Neural cell (in vitro differentiated cells): ENCODE data around the gene TFEB. TPM values are rescaled to one million over a fixed set of nuclear protein-coding genes. Genes with fewer than 3 reads are reported as not detected.

Experiments used
- H2AFZ ChIP-seq: fragments of 200-600, 300-800 bp; sonication (generic), shearing (Covaris generic); 2 replicates; pipeline ENCODE4 v1.6.0; 2014; ENCODE audit warnings: low read depth, mild to moderate bottlenecking, antibody characterized with exemption, low read length, moderate library complexity
- H3F3A ChIP-seq: fragments of 200-600 bp; shearing (Covaris generic); 2 replicates; pipeline ENCODE4 v1.6.1; 2016; ENCODE audit warnings: mild to moderate bottlenecking, moderate library complexity, mixed read lengths, antibody characterized with exemption, low read length; ENCODE audit not compliant: insufficient read depth, poor library complexity, severe bottlenecking
- H3K27ac ChIP-seq: fragments of 200-600, 300-800 bp; sonication (generic), shearing (Covaris generic); 2 replicates; pipeline ENCODE4 v1.5.1; 2014; ENCODE audit warnings: mild to moderate bottlenecking, low read length, moderate library complexity
- H3K27me3 ChIP-seq: fragments of 300-800, 200-600 bp; sonication (generic), shearing (Covaris generic); 2 replicates; pipeline ENCODE4 v1.6.0; 2014; ENCODE audit warnings: mild to moderate bottlenecking, low read depth, low read length, moderate library complexity; ENCODE audit not compliant: insufficient read depth
- H3K36me3 ChIP-seq: fragments of 300-800, 200-600 bp; sonication (generic), shearing (Covaris generic); 2 replicates; pipeline ENCODE4 v1.5.1; 2014; ENCODE audit warnings: mild to moderate bottlenecking, antibody characterized with exemption, low read length, moderate library complexity; ENCODE audit not compliant: insufficient read depth
- H3K4me2 ChIP-seq: fragments of 300-800, 200-600 bp; sonication (generic), shearing (Covaris generic); 2 replicates; pipeline ENCODE4 v1.6.0; 2014; ENCODE audit warnings: mild to moderate bottlenecking, low read length
- H3K4me3 ChIP-seq: fragments of 300-800, 200-600 bp; sonication (generic), shearing (Covaris generic); 2 replicates; pipeline ENCODE4 v1.5.1; 2014; ENCODE audit warnings: mild to moderate bottlenecking, low read length, moderate library complexity
- H3K79me2 ChIP-seq: fragments of 200-600 bp; shearing (Covaris generic); replicated peaks from 2 replicates; pipeline ENCODE4 v1.6.0; 2014; ENCODE audit warnings: mild to moderate bottlenecking, low read length, moderate library complexity; ENCODE audit not compliant: insufficient read depth
- H3K9ac ChIP-seq: fragments of 300-800, 200-600 bp; sonication (generic), shearing (Covaris generic); 2 replicates; pipeline ENCODE4 v1.6.1; 2016; ENCODE audit warnings: mild to moderate bottlenecking, low read length, mixed read lengths
- H3K9me2 ChIP-seq: fragments of 200-600 bp; shearing (Covaris generic); 2 replicates; pipeline ENCODE4 v1.6.1; 2016; ENCODE audit warnings: mild to moderate bottlenecking, low read length, mixed read lengths; ENCODE audit not compliant: insufficient read depth
- H3K9me3 ChIP-seq: fragments of 200-600, 300-800 bp; sonication (generic), shearing (Covaris generic); 2 replicates; pipeline ENCODE4 v1.6.1; 2016; ENCODE audit warnings: mild to moderate bottlenecking, mixed run types, low read length, moderate library complexity, mixed read lengths
- H4K20me1 ChIP-seq: fragments of 200-600 bp; shearing (Covaris generic); 2 replicates; pipeline ENCODE4 v1.6.1; 2016; ENCODE audit warnings: mild to moderate bottlenecking, mixed run types; ENCODE audit not compliant: insufficient read depth
- CTCF ChIP-seq: fragments of 450-650 bp; IDR thresholded peaks from 2 replicates; pipeline ENCODE4 v1.5.1; 2014; ENCODE audit warnings: antibody characterized with exemption, mild to moderate bottlenecking, moderate library complexity; ENCODE audit not compliant: poor library complexity, severe bottlenecking
- EP300 ChIP-seq: fragments of 450-650 bp; conservative IDR thresholded peaks from 2 replicates; pipeline ENCODE4 v1.6.1; 2014; ENCODE audit warnings: antibody characterized with exemption, mild to moderate bottlenecking, moderate library complexity; ENCODE audit not compliant: poor library complexity, severe bottlenecking
- EZH2 ChIP-seq: fragments of 200-600, 300-800 bp; shearing (Covaris generic), sonication (generic); IDR thresholded peaks from 2 replicates; pipeline ENCODE4 v1.6.1; 2014; ENCODE audit warnings: antibody characterized with exemption, low read length, borderline replicate concordance, mild to moderate bottlenecking; ENCODE audit not compliant: insufficient read depth, poor library complexity, severe bottlenecking
- MXI1 ChIP-seq: fragments of 450-650 bp; conservative IDR thresholded peaks from 2 replicates; pipeline ENCODE4 v1.6.1; 2014; ENCODE audit warnings: antibody characterized with exemption, mild to moderate bottlenecking; ENCODE audit not compliant: poor library complexity, severe bottlenecking
- POLR2AphosphoS5 ChIP-seq: IDR thresholded peaks from 2 replicates; pipeline ENCODE4 v1.6.1; 2012
- RAD21 ChIP-seq: fragments of 450-650 bp; conservative IDR thresholded peaks from 2 replicates; pipeline ENCODE4 v1.6.1; 2014; ENCODE audit warnings: antibody characterized with exemption, mild to moderate bottlenecking, moderate library complexity
- REST ChIP-seq: IDR thresholded peaks from 2 replicates; pipeline ENCODE4 v1.6.1; 2012; ENCODE audit warnings: borderline replicate concordance
- SMC3 ChIP-seq: fragments of 450-650 bp; conservative IDR thresholded peaks from 2 replicates; pipeline ENCODE4 v1.6.1; 2014; ENCODE audit warnings: antibody characterized with exemption, mild to moderate bottlenecking, moderate library complexity; ENCODE audit not compliant: poor library complexity
- TAF1 ChIP-seq: IDR thresholded peaks from 2 replicates; pipeline ENCODE4 v1.6.1; 2012; ENCODE audit warnings: low read depth
- polyA plus RNA-seq: library from polyadenylated mRNA; depleted of rRNA; stranded (reverse); fragments of >200 nt; gene quantifications from 2 replicates; pipeline ENCODE4 v1.2.3, GENCODE V29; 2014

TFEB gene
- polyA plus RNA-seq, 1 donor from 2014 or later, result 0.24 TPM

DNA sequence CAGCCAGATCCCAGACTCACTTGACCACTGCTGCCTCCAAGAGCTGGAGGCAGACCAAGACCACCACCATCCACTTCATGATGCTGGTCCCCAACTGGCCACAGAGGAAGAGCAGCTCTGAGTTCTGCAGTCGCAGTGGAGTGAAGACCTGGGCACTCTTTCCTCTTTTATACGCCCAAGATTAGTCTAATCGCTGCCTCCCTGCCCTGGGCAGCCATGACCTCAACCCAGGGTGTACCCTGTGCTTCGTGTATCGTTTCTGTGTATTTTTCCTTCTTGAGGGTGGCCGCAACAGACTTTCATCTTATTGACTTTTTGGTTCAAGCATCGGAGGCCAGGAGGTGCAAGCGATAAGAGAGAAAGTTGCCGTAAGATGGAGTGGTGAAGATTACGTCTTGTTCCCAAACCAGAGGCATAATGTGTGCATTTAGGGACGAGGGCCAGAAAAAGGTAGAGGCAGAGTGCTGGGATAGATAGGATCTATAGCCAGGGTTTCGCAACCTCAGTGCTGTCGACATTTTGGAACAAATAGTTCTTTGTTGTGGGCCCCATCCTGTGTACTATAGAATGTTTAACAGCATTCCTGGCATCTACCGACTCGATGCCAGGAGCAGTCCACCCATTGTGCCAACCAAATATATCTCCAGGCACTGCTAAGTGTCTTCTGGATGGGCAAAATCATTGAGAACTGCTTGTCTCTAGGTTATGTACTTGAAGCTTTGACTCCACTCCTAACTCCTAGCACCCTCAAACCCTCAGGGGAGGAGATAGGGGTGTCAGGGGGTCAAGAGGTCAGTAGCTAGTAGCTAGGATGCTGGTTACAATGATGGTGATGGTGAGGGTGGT lies 12.1 kb upstream of the TFEB start, which contains the start of gene PGC:
Gene PGC, minus strand, starts transcription at position 142 of the 846 bp plus-strand sequence. Its CDS starts 63 bp downstream, at position 79.
- no peak within 1 kb of the TSS for H2AFZ ChIP-seq

More for the DNA sequence above, 12.1 kb upstream of the TFEB start, which contains the start of gene PGC:
- H3K79me2 ChIP-seq, result no peaks in the 10 kb centered on the region
- TF ChIP-seq EP300 (no peak), SMC3 (no peak), TAF1 (no peak), EZH2 (no peak), CTCF (no peak), MXI1 (no peak), REST (no peak), POLR2AphosphoS5 (no peak), RAD21 (no peak)
- no peak within 1 kb of the TSS for H3K9ac ChIP-seq
- H3F3A ChIP-seq, result no peaks in the 10 kb centered on the region
- no peaks in the 10 kb centered on the region for H3K9me3 ChIP-seq
- H3K27me3 ChIP-seq, result no peaks in the 10 kb centered on the region
- H3K27ac ChIP-seq, result no peak within 1 kb of the TSS
- H4K20me1 ChIP-seq, result no peaks in the 10 kb centered on the region
- H3K4me2 ChIP-seq, result no peak within 1 kb of the TSS
- H3K36me3 ChIP-seq, result no peaks in the 10 kb centered on the region
- no peak within 1 kb of the TSS for H3K4me3 ChIP-seq
- no peaks in the 10 kb centered on the region for H3K9me2 ChIP-seq
